Mammary epithelial cell (primary cell): ENCODE results near the gene TOX3.

Experiments
- CTCF ChIP-seq, 2 donors: IDR thresholded peaks in 1 of 2; conservative IDR thresholded peaks in 1 of 2; 2 replicates each; pipeline ENCODE4 v1.5.1; 2011 to 2012; ENCODE audit warnings: inconsistent platforms in 2 of 2, low read length in 2 of 2, mild to moderate bottlenecking in 2 of 2, control low read depth in 1 of 2, low read depth in 1 of 2; ENCODE audit not compliant: insufficient read depth in 1 of 2; ENCODE audit errors: extremely low read depth in 1 of 2
- EZH2 ChIP-seq: IDR thresholded peaks from 2 replicates; pipeline ENCODE4 v1.6.1; 2012; ENCODE audit warnings: low read length, inconsistent platforms, borderline replicate concordance

DNA sequence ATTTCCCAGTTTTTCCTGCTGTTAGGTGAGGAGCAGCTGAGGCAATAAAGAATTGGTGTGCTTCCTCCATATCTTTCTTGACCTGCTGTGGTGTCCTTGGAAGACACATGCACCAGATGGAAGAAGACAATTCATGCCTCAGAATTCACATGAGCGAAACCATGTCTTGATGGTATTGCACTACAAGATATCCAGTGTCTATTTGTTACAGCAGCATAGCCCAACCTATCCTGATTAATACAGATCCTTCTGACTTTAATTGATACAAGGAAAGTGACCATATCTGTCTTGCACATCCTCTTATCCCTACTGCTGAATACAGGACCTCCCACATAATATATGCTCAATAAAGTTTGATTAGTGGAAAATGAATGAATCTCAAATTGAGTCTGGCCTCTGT is 9.1 kb upstream of the TOX3 start:
- TF ChIP-seq CTCF (conservative IDR thresholded peaks at IDR 0.05 in 1 of 2, IDR thresholded peaks at IDR 0.05 in 1 of 2; ENCODE audit: extremely low read depth in 1 of 2, insufficient read depth in 1 of 2, low read depth in 1 of 2, low read length in 2 of 2) (no peak), EZH2 (no peak)
